ENCODE measurements around the gene DCHS1. TPM values are rescaled to one million over a fixed set of nuclear protein-coding genes. Genes with fewer than 3 reads are reported as not detected.

The DCHS1 gene
- total and polyA plus RNA-seq, 2 of the 13 experiments (the other 11 are each of a cell fraction or from before 2014, with no cell fraction given), result under 0.01 to 0.03 TPM

- TF ChIP-seq ARID4A (CRISPR knock-in tag; IDR thresholded peaks at IDR 0.05; ENCODE audit: borderline replicate concordance) (peak; percentile 79; the same call in 1 of the 2 replicates), MAF1 (CRISPR knock-in tag; IDR thresholded peaks at IDR 0.05; ENCODE audit: borderline replicate concordance) (no peak), SMYD3 (CRISPR knock-in tag; IDR thresholded peaks at IDR 0.05) (no peak), KLF16 (CRISPR knock-in tag; IDR thresholded peaks at IDR 0.05) (0 out of 4 replicates have a peak, but pooled peaks of 1 of the 2 experiments have one; percentile 30), NCOA5 (CRISPR knock-in tag; IDR thresholded peaks at IDR 0.05) (no peak), ZNF598 (CRISPR knock-in tag; IDR thresholded peaks at IDR 0.05; ENCODE audit: borderline replicate concordance) (0 out of 2 replicates have a peak, but pooled peaks have one; percentile 28), TARDBP (CRISPR knock-in tag; IDR thresholded peaks at IDR 0.05) (no peak), ONECUT2 (CRISPR knock-in tag; IDR thresholded peaks at IDR 0.05) (no peak), TRAFD1 (CRISPR knock-in tag; IDR thresholded peaks at IDR 0.05; ENCODE audit: borderline replicate concordance) (no peak), ZNF143 (CRISPR knock-in tag; IDR thresholded peaks at IDR 0.05) (no peak), HDAC1 (CRISPR knock-in tag; IDR thresholded peaks at IDR 0.05) (peak; percentile 78), SIN3B (IDR thresholded peaks at IDR 0.05; ENCODE audit: low read length) (peak; percentile 71; the same call in 1 of the 2 replicates), ATF1 (CRISPR knock-in tag; IDR thresholded peaks at IDR 0.05) (peak; percentile 93), ZMAT3 (CRISPR knock-in tag; conservative IDR thresholded peaks at IDR 0.05) (no peak; the same call in 1 of the 2 replicates), SKIL (CRISPR knock-in tag; IDR thresholded peaks at IDR 0.05; ENCODE audit: borderline replicate concordance) (no peak), ZNF354B (CRISPR knock-in tag; IDR thresholded peaks at IDR 0.05) (no peak), REL (CRISPR knock-in tag; conservative IDR thresholded peaks at IDR 0.05) (no peak), ZNF275 (CRISPR knock-in tag; IDR thresholded peaks at IDR 0.05; ENCODE audit: borderline replicate concordance) (0 out of 2 replicates have a peak, but pooled peaks have one; percentile 70), MEIS2 (CRISPR knock-in tag; IDR thresholded peaks at IDR 0.05) (0 out of 2 replicates have a peak, but pooled peaks have one; percentile 40), GABPA (IDR thresholded peaks at IDR 0.05; ENCODE audit: low read depth, low read length) (no peak), GABPA (CRISPR knock-in tag; IDR thresholded peaks at IDR 0.05; ENCODE audit: low read depth) (peak; percentile 30; the same call in 1 of the 2 replicates)
Measured at GRCh38 chr11:6619004-6619745, 36.4 kb downstream of the DCHS1 start, which contains the start of gene TPP1 (continued).
